Measurements from ENCODE around the gene CD37. TPM values are rescaled to one million over a fixed set of nuclear protein-coding genes. Genes with fewer than 3 reads are reported as not detected.
A peak's percentile ranks its signal among the peaks of the same experiment; 100 is the strongest.

The CD37 gene
- total and polyA plus RNA-seq, 2 of the 4 experiments (the other 2 are of a cell fraction), result not detected

GRCh38 chr19:49301165-49301865, 33.9 kb upstream of the CD37 start:
- no peaks in the 10 kb centered on the region for H3K4me1 ChIP-seq (ENCODE audit: control insufficient read depth, insufficient read depth, low read length)
- ChIA-PET POLR2A (ENCODE audit: unreplicated experiment) (no interaction called here), CTCF (interaction anchor here (0.6 kb wide), 2 partner anchors 11 to 21 kb away, joined by 3 to 4 read pairs; no protein-coding TSS in a partner anchor)
- peak overlapping the region; percentile 16; the same call in 1 of the 2 replicates for H3K4me3 ChIP-seq (ENCODE audit: insufficient read depth, low read depth, low read length)
- no peak overlapping the region for H3K23ac ChIP-seq (ENCODE audit: low read depth, low read length)
- intact Hi-C loops (cut with micrococcal nuclease), result loop anchor here (1.0 kb wide), 1 partner anchor 35 kb away; no protein-coding TSS in a partner anchor
- no peak overlapping the region for H3K14ac ChIP-seq (replicated peaks; ENCODE audit: low read depth, low read length)
- dilution Hi-C loops (cut with HindIII; ENCODE audit: low sequenced_read_pairs, unreplicated experiment), result no loop called here
- H2AFZ ChIP-seq (replicated peaks; ENCODE audit: low read length, poor library complexity), result peak overlapping the region; percentile 85
- H2AK9ac ChIP-seq (replicated peaks; ENCODE audit: low read depth, low read length, poor library complexity), result no peak overlapping the region
- H3K4ac ChIP-seq (ENCODE audit: low read depth, low read length), result no peak overlapping the region
- DNase-seq (peak; percentile 43), ATAC-seq (ENCODE audit: low read depth) (peak; percentile 88)
- H3K27me3 ChIP-seq (ENCODE audit: control insufficient read depth, insufficient read depth, low read length), result no peaks in the 10 kb centered on the region
- H4K5ac ChIP-seq (ENCODE audit: low read depth, low read length), result no peak overlapping the region
- no peak overlapping the region for H3K18ac ChIP-seq (ENCODE audit: low read depth, low read length)
- no peak overlapping the region for H3K56ac ChIP-seq (ENCODE audit: extremely low read depth, insufficient read depth, low read length)
- no peaks in the 10 kb centered on the region for H3K36me3 ChIP-seq (ENCODE audit: control insufficient read depth, insufficient read depth, low read length)
- peaks cover 3% of the 10 kb centered on the region; the same call in 1 of the 2 replicates for H3K9me3 ChIP-seq (ENCODE audit: control insufficient read depth, insufficient read depth, low read length)
- H3K79me1 ChIP-seq (ENCODE audit: low read depth in 1 of 2, low read length in 2 of 2), result no peaks in the 10 kb centered on the region
- H3K27ac ChIP-seq (ENCODE audit: insufficient read depth, low read length), result no peak overlapping the region
- no peak overlapping the region for H2BK15ac ChIP-seq (ENCODE audit: low read depth, low read length)
- no peak overlapping the region for H2BK120ac ChIP-seq (ENCODE audit: low read depth, low read length)
- H2AK5ac ChIP-seq (ENCODE audit: low read depth, low read length), result no peak overlapping the region
- no peak overlapping the region for H3K9ac ChIP-seq (ENCODE audit: low read depth, low read length)
- H4K91ac ChIP-seq (ENCODE audit: insufficient read depth, low read depth, low read length), result no peak overlapping the region
- in situ Hi-C loops (cut with MboI; ENCODE audit: low sequenced_read_pairs), result no loop called here
- no peak overlapping the region for H2BK20ac ChIP-seq (ENCODE audit: low read depth, low read length)
- H3K9me1 ChIP-seq (ENCODE audit: insufficient read depth, low read length), result no peaks in the 10 kb centered on the region
- WGBS, 2 experiments (ENCODE audit: extremely low coverage in 2 of 2, insufficient read length in 1 of 2), result 24% methylated on average over 4 of the region's 8 CpGs; no CpG with 5 or more reads in 1 of the 2 experiments
- H4K8ac ChIP-seq (ENCODE audit: low read depth in 2 of 2, low read length in 2 of 2), result no peak overlapping the region; a peak in 1 of 4 replicates
- H4K20me1 ChIP-seq (ENCODE audit: insufficient read depth, low read length), result no peaks in the 10 kb centered on the region
- no peak overlapping the region for H2BK5ac ChIP-seq (ENCODE audit: low read depth, low read length, poor library complexity, severe bottlenecking)
- BruUV-seq (replicated peaks), result no TSS peak
- peak overlapping the region; percentile 73 for H3K4me2 ChIP-seq (ENCODE audit: low read depth, low read length)
- no peak for TF ChIP-seq RCOR1 (IDR thresholded peaks at IDR 0.05; ENCODE audit: insufficient replicate concordance, low read length)
- TF ChIP-seq CTCF (conservative IDR thresholded peaks at IDR 0.05; ENCODE audit: low read depth, low read length), result peak; percentile 70
- no peak for TF ChIP-seq RFX5 (IDR thresholded peaks at IDR 0.05; ENCODE audit: low read depth, low read length)
- TF ChIP-seq CEBPB (IDR thresholded peaks at IDR 0.05; ENCODE audit: low read depth, low read length), result no peak
- peak; percentile 47 for TF ChIP-seq RAD21 (IDR thresholded peaks at IDR 0.05; ENCODE audit: low read length)
- no peak for TF ChIP-seq MAFK (IDR thresholded peaks at IDR 0.05; ENCODE audit: low read depth, low read length)
- TF ChIP-seq SMC3 (IDR thresholded peaks at IDR 0.05; ENCODE audit: low read depth, low read length), result peak; percentile 40
